ENCODE measurements around the gene TAF1B. TPM values are rescaled to one million over a fixed set of nuclear protein-coding genes. Genes with fewer than 3 reads are reported as not detected.
"Not testable (repeated sequence)": the region's sequence is repeated elsewhere in the genome, so short reads cannot be mapped to it uniquely, and the experiment has no call there.

Gene TAF1B
- total RNA-seq, 1 donor from 2014 or later = 38.1 TPM

DNA sequence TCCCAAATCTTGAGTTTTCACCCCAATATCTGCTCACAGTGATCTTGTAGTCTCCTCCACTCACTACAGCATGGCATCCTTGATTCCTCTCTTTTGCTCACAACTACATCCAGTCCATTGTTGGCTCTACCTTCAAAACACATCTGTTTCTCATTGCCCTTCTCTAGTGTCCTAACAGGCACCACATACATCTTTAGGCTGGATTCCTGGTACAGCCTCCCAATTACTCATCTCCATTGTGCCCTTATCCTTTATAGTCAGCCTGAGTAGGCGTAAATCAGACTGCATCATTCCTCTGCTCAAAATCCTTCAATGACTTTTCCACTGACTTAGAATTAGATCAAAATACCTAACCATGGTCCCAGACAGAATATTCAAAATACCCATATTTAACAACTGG is 10.7 kb upstream of the TAF1B start:
- no peak for DNase-seq

DNA sequence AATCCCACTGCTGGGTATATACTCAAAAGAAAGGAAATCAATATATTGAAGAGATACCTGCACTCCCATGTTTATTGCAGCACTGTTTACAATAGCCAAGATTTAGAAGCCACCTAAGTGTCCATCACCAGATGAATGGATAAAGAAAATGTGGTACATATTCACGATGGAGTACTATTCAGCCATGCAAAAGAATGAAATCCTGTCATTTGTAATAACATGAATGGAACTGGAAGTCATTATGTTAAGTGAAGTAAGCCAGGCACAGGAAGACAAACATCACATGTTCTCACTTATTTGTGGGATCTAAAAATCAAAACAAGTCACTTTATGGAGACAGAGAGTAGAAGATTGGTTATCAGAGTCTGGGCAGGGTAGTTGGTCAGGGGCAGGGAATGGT is 8.2 kb upstream of the TAF1B start:
- DNase-seq = not testable (repeated sequence)

- no peak for DNase-seq
Measured at GRCh38 chr2:9836074-9836473, 7.2 kb upstream of the TAF1B start.

GRCh38 chr2:9836517-9836916 is 6.8 kb upstream of the TAF1B start:
- DNase-seq = no peak

DNA sequence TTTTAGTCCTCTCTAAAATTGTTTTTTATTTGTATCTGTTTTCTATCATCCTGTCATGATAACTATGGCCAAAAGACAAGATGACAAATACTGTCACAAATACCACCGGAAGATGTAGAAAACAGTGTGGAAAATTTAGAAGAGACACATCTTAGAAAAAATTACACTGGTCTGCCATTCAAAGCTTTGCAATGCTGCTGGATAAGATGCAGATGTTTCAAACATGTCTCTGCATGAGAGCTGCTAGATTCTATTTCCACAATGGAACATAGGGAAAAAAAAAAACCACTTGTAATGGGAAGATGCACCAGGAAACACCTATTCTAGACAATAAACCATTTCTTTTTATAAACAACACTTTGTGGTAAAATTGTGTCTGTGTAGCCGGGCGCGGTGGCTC is 5.8 kb upstream of the TAF1B start:
- no peak for DNase-seq

DNA sequence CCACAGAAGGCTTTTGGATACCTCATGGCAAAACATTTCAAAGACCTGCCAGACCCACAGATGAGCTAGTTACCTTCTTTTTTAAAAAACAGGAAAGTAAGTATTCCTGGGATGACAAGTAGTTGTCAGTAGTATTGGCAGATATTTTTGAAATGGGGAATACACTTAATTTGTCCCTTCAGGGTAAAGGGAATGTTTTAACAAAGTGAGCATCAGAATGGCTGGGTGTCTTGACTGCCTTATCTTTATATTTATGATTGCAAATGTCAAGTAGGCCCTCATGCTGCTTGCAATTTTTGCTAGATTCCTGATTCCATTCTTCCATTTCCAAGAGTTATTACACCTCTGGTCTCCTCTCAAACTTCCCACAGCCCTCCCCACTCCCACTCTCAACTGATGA is 4.9 kb upstream of the TAF1B start:
- no peak for DNase-seq

DNA sequence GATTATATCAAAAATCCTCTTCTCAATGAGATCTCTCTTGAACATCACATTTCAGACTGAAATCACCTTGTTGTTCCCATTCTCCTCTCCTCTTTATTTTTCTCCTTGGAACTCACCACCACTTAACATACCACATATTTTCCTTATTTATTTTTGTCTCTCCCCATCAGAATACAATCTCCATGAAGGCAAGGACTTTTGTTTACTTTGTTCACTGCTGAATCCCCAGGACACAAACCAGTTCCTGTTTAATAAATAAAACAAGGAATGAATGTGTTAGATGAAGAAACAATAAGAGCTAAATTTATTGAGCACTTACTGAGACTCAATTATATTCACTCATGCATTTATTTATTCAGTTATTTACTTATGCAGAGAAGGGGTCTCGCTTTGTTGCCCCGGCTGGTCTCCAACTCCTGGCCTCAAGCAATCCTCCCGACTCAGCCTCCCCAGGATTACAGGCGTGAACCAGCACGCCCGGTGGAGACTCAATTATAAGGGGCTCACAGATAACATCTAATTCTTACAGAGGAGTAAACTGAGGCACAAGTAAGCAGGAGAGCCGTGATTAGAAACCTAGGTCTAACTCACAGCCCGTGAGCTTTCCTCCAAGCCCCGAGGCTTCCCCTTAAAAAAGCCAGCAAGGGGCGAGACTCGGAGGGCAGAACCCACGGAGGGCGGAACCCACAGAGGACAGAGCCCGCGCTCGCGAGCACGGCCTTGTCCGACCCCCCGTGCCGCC is 616 bp upstream of the TAF1B start:
- DNase-seq = no peak

- no peak for DNase-seq
Measured at GRCh38 chr2:9844036-9844483, 786 bp downstream of the TAF1B start.

DNA sequence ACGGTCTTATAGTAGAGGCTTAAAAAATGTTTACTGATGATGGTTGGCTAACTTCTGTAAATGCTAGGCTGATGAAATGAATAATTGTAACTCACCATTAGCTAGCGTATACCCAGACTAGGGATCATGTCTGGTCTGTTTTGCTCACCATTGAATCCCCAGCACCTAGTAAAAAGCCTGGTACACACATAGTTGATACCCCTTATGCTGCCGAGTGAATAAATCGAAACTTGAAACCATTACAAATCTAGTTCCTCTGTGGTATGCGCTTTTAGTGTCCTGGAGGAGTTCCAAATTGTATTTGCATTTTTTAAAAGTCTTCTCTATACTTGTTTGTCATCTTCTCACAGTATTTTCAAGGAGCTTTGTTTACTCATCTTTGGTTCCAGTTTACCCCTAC is 1.3 kb downstream of the TAF1B start:
- peak; percentile 25 for DNase-seq

DNA sequence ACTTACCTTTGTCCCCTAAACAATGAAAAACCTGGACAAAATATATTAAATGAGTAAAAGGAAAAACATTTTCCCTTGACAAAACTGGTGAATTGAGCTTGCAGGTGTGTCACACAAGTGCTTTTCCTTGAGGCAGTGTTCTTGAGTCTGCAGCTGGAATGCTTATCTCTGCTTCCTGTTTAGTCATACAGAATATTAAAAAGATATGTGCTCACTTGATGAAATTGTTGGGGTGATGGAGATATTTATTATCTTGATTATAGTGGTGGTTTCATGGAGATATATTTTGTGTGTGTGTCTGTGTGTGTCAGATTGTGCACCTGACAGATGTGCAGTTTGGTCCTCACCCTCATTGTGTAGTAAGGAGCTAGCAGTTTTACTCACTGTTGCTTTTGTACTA is 3.3 kb downstream of the TAF1B start:
- DNase-seq = no peak

- no peak for DNase-seq
Measured at GRCh38 chr2:9847140-9847539, 3.9 kb downstream of the TAF1B start.

DNA sequence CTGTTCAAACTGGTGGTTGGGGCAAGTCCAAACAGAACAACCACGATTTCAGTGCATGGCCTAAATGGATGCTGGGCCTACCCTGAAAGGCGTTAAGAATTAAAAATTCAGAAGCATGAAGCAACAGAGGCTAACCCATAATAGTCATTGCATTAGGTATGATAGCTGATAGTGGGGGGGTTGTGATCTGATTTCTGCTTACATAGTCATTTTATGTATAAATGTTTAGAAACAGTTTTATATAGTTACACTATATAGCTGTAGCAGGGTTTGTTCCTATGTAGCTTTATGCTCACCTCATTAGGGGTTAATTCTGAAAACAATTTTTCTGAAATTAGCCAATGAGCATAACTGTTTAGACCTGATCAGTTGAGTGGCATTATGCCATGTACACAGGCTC is 9.6 kb downstream of the TAF1B start:
- no peak for DNase-seq

- no peak for DNase-seq
Measured at GRCh38 chr2:9857814-9858729, 14.8 kb downstream of the TAF1B start.

- DNase-seq = no peak
Measured at GRCh38 chr2:9858730-9859068, 15.4 kb downstream of the TAF1B start.

- DNase-seq = not testable (repeated sequence)
Measured at GRCh38 chr2:9860922-9861580, 17.8 kb downstream of the TAF1B start.

- DNase-seq = no peak
Measured at GRCh38 chr2:9867881-9868280, 24.6 kb downstream of the TAF1B start.

DNA sequence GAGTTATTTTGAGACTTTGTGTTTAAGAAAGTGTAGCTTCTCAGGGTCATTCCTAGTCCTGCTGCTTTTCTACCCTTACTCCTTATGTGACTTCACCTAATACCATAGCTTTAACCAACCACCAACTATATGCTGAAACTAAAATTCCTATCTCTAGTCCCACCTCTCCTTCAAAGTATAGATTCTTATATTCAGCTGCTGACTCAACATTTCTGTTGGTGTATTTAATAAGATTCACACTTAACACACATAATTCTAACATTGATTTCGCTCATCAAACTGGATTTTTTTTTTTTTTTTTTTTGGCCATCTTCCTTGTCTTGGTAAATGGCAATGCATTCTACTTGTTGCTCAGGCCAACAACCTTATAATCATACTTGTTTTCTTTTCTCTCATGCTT is 30.1 kb downstream of the TAF1B start:
- no peak for DNase-seq

GRCh38 chr2:9877026-9877425 is 33.8 kb downstream of the TAF1B start:
- no peak for DNase-seq

DNA sequence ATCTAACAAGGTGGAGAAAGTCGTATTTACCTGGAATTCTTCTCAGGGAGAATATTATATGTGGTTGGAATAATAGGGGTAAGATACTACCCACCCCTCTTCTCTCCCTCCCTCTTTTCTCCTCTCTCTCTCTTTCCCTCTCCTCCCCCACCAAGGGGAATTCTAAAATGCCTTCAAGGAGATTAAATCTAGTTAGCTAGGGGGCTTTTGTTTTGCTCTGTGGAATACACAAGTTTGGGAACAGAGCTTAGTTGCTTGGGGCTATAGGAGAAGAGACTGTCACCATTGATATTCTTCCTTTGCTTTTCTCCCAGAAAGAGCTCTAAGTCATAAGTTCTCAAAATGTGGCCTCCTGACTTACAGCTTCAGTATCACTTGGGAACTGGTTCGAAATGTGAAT is 34.5 kb downstream of the TAF1B start:
- no peak for DNase-seq

- DNase-seq = no peak
Measured at GRCh38 chr2:9879455-9880194, 36.4 kb downstream of the TAF1B start.

DNA sequence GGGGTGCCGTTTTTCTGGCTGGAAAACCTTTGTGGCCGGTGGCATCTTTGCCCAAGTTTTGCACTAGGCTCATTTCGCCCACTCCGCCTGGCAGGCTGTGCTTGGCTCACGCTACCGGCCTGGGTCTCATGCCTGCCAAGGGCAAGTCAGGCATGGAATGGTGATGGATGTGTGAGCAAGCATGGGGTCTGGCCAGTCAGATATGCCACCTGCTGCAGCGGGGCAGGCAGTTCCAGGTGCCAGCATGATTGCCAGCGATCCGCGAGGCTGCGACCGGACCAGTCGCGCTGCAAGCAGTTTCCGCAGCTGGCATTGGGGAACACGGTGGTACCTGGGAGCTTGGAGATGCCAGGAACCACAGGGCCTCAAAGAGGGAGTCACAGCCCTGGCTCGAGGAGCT is 40.6 kb downstream of the TAF1B start:
- DNase-seq = no peak

DNA sequence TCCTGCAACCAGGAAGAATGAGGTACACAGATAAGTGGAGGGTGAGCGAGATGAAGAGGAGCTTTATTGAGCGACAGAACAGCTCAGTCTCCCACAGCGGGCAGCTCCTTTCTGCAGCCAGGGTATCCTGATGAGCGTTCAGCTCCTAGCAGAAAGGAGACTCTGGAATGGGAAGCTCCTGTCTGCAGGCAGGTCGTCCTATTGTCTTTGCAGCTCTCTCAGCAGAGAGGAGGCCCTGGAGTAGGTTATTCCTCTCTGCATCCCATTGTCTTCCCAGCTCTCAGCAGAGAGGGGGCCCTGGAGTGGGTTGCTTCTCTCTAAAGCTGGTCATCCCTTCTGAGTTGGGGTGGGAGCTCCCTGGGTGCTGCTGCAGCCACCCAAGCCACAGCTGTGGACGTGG is 41.2 kb downstream of the TAF1B start:
- no peak for DNase-seq

Data from tongue (tissue), 2 donors.